Activated CD8-positive, alpha-beta memory T cell treated with anti-CD3 and anti-CD28 coated beads for 36 hours (primary cell): Measurements from ENCODE around the gene OVOL1. TPM values are rescaled to one million over a fixed set of nuclear protein-coding genes. Genes with fewer than 3 reads are reported as not detected.

Experiments
- CTCF ChIA-PET: fragments of 350-600 bp; sonication (Branson Sonifier 250); formaldehyde crosslinking; loops from one replicate; lab custom pipeline; 2021; ENCODE audit warnings: antibody characterized with exemption; lab: Charles Lee
- POLR2A ChIA-PET: fragments of 350-600 bp; sonication (Branson Sonifier 250); formaldehyde crosslinking; loops from one replicate; lab custom pipeline; 2021; ENCODE audit warnings: antibody characterized with exemption; lab: Charles Lee
- total RNA-seq, 2 experiments: library from RNA; stranded (reverse); gene quantifications; one replicate each; pipeline ENCODE4 v1.2.3, GENCODE V29; 2021

OVOL1 gene
- total RNA-seq, 2 experiments from 2014 or later: not detected

- CTCF ChIA-PET: interaction anchor here (0.7 to 1.3 kb wide), 3 partner anchors 10 to 46 kb away, joined by 3 read pairs; no protein-coding TSS in a partner anchor
- POLR2A ChIA-PET: no interaction called here
These were observed 12.0 kb downstream of the OVOL1 start for GRCh38 chr11:65798882-65799281.

- CTCF ChIA-PET: interaction anchor here (1.2 to 2.8 kb wide), 3 partner anchors 17 to 59 kb away, joined by 3 to 11 read pairs (median 4); partner anchors contain the start of gene MUS81
- POLR2A ChIA-PET: no interaction called here
These were observed 14.5 kb downstream of the OVOL1 start for GRCh38 chr11:65801153-65801987.

- CTCF ChIA-PET: interaction anchor here (0.8 to 2.8 kb wide), 5 partner anchors 10 to 23 kb away, joined by 3 to 11 read pairs (median 4); no protein-coding TSS in a partner anchor
- POLR2A ChIA-PET: interaction anchor here (0.6 to 0.7 kb wide), 2 partner anchors 14 to 551 kb away, joined by 3 to 4 read pairs; no protein-coding TSS in a partner anchor
These were observed 16.0 kb downstream of the OVOL1 start for GRCh38 chr11:65802841-65803240.

GRCh38 chr11:65803797-65804492 lies 17.1 kb downstream of the OVOL1 start:
- POLR2A ChIA-PET: no interaction called here
- CTCF ChIA-PET: interaction anchor here (0.9 to 2.8 kb wide), 3 partner anchors 9 to 14 kb away, joined by 3 to 11 read pairs (median 3); no protein-coding TSS in a partner anchor

GRCh38 chr11:65806979-65807378 lies 20.1 kb downstream of the OVOL1 start:
- CTCF ChIA-PET: interaction anchor here (0.6 to 0.8 kb wide), 2 partner anchors 16 to 114 kb away, joined by 3 to 5 read pairs; no protein-coding TSS in a partner anchor
- POLR2A ChIA-PET: no interaction called here

- POLR2A ChIA-PET: no interaction called here
- CTCF ChIA-PET: interaction anchor here (0.8 kb wide), 1 partner anchor 29 kb away, joined by 3 read pairs; no protein-coding TSS in a partner anchor
These were observed 22.0 kb downstream of the OVOL1 start for GRCh38 chr11:65808744-65809341.

- POLR2A ChIA-PET: no interaction called here
- CTCF ChIA-PET: interaction anchor here (0.7 to 1.3 kb wide), 4 partner anchors 30 to 249 kb away, joined by 3 read pairs; no protein-coding TSS in a partner anchor
These were observed 22.6 kb downstream of the OVOL1 start for GRCh38 chr11:65809496-65809895.

- ChIA-PET POLR2A (no interaction called here), CTCF (interaction anchor here (0.7 to 1.3 kb wide), 3 partner anchors 32 to 248 kb away, joined by 3 read pairs; no protein-coding TSS in a partner anchor)
These were observed 23.4 kb downstream of the OVOL1 start for GRCh38 chr11:65810046-65810868.

- ChIA-PET CTCF (interaction anchor here (1.2 to 1.7 kb wide), 2 partner anchors 9 to 15 kb away, joined by 3 to 4 read pairs; no protein-coding TSS in a partner anchor), POLR2A (interaction anchor here (0.5 kb wide), 1 partner anchor 35 kb away, joined by 4 read pairs; no protein-coding TSS in a partner anchor)
These were observed 25.1 kb downstream of the OVOL1 start for GRCh38 chr11:65811764-65812475.

GRCh38 chr11:65814131-65814985 lies 27.5 kb downstream of the OVOL1 start:
- CTCF ChIA-PET: interaction anchor here (1.2 to 3.3 kb wide), 3 partner anchors 12 to 44 kb away, joined by 3 to 12 read pairs (median 7); no protein-coding TSS in a partner anchor
- POLR2A ChIA-PET: interaction anchor here (1.1 kb wide), 1 partner anchor 37 kb away, joined by 3 read pairs; no protein-coding TSS in a partner anchor

- POLR2A ChIA-PET: interaction anchor here (2.2 kb wide), 1 partner anchor 35 kb away, joined by 9 read pairs; the partner anchor contains the start of gene AP5B1
- CTCF ChIA-PET: interaction anchor here (1.2 to 3.3 kb wide), 4 partner anchors 13 to 103 kb away, joined by 3 to 17 read pairs (median 10); partner anchors contain the start of gene KAT5
These were observed 28.2 kb downstream of the OVOL1 start for GRCh38 chr11:65814986-65815565.

GRCh38 chr11:65816696-65817095 lies 29.8 kb downstream of the OVOL1 start:
- ChIA-PET POLR2A (interaction anchor here (0.6 to 2.2 kb wide), 3 partner anchors 14 to 105 kb away, joined by 3 to 9 read pairs (median 3); partner anchors contain the start of genes AP5B1 and KAT5), CTCF (interaction anchor here (1.1 to 4.9 kb wide), 8 partner anchors 16 to 105 kb away, joined by 3 to 89 read pairs (median 8); partner anchors contain the start of genes AP5B1, KAT5 and SNX32)

- CTCF ChIA-PET: interaction anchor here (0.5 to 4.9 kb wide), 18 partner anchors 15 to 184 kb away, joined by 3 to 89 read pairs (median 4); partner anchors contain the start of genes AP5B1, KAT5 and SNX32
- POLR2A ChIA-PET: interaction anchor here (0.7 to 2.2 kb wide), 4 partner anchors 37 to 860 kb away, joined by 3 to 9 read pairs (median 3); partner anchors contain the start of genes AP5B1 and KAT5
These were observed 30.5 kb downstream of the OVOL1 start for GRCh38 chr11:65817312-65817834.

GRCh38 chr11:65817835-65818680 lies 31.2 kb downstream of the OVOL1 start:
- ChIA-PET POLR2A (interaction anchor here (0.7 to 1.0 kb wide), 2 partner anchors 106 to 859 kb away, joined by 3 read pairs; partner anchors contain the start of gene KAT5), CTCF (interaction anchor here (0.5 to 4.9 kb wide), 32 partner anchors 10 to 191 kb away, joined by 3 to 89 read pairs (median 4); partner anchors contain the start of genes AP5B1, FOSL1, KAT5 and RNASEH2C)
